GM12878 (cell line): ENCODE data around the gene GALC. TPM values are rescaled to one million over a fixed set of nuclear protein-coding genes. Genes with fewer than 3 reads are reported as not detected.

ENCODE experiments used
- CUX1 ChIP-seq: IDR thresholded peaks from 2 replicates; pipeline ENCODE4 v1.6.1; 2012; ENCODE audit warnings: improper control_type of control experiment, low read depth, low read length; ENCODE audit not compliant: insufficient replicate concordance
- FOXK2 ChIP-seq: fragments of 450-650 bp; IDR thresholded peaks from 2 replicates; pipeline ENCODE4 v1.6.1; 2017; ENCODE audit warnings: mild to moderate bottlenecking, moderate library complexity
- KAT2A ChIP-seq: conservative IDR thresholded peaks from 2 replicates; pipeline ENCODE4 v1.6.1; 2011; ENCODE audit warnings: low read depth, low read length; ENCODE audit not compliant: control insufficient read depth
- KDM1A ChIP-seq: fragments of 200-600 bp; sonication (generic); IDR thresholded peaks from 2 replicates; pipeline ENCODE4 v1.6.1; 2016; ENCODE audit warnings: borderline replicate concordance
- KLF5 ChIP-seq: fragments of 450-650 bp; IDR thresholded peaks from 2 replicates; pipeline ENCODE4 v1.6.1; 2014; ENCODE audit warnings: mild to moderate bottlenecking; ENCODE audit not compliant: partially characterized antibody
- MYB ChIP-seq: fragments of 150-350 bp; IDR thresholded peaks from 2 replicates; pipeline ENCODE4 v1.6.1; 2014; ENCODE audit warnings: mild to moderate bottlenecking, low read depth, low read length, borderline replicate concordance
- REST ChIP-seq: IDR thresholded peaks from 2 replicates; pipeline ENCODE4 v1.6.1; 2012; ENCODE audit warnings: mild to moderate bottlenecking, low read depth, low read length
- WRNIP1 ChIP-seq: IDR thresholded peaks from 2 replicates; pipeline ENCODE4 v1.6.1; 2011; ENCODE audit warnings: low read depth, low read length, improper control_type of control experiment, borderline replicate concordance
- ZBTB4 ChIP-seq: fragments of 450-650 bp; formaldehyde crosslinking; IDR thresholded peaks from 2 replicates; pipeline ENCODE4 v1.4.0; 2022; ENCODE audit warnings: mild to moderate bottlenecking, moderate library complexity
- ZNF24 ChIP-seq: fragments of 450-650 bp; IDR thresholded peaks from 2 replicates; pipeline ENCODE4 v1.6.1; 2017; ENCODE audit warnings: antibody characterized with exemption, mild to moderate bottlenecking
- ZNF592 ChIP-seq: fragments of 450-650 bp; IDR thresholded peaks from 2 replicates; pipeline ENCODE4 v1.6.1; 2017; ENCODE audit warnings: mild to moderate bottlenecking, moderate library complexity
- ZZZ3 ChIP-seq: IDR thresholded peaks from 2 replicates; pipeline ENCODE4 v1.6.1; 2011; ENCODE audit warnings: low read depth; ENCODE audit not compliant: control insufficient read depth, insufficient read length
- polyA plus RNA-seq, 11 experiments: library from polyadenylated mRNA; depleted of rRNA in 4 of 11; unstranded in 6 of 11; stranded (reverse) in 5 of 11; fragments of >200 nt; fragmentation: Nextera tagmentation in 4 of 11; fragmentation: Illumina TruSeq in 1 of 11; extraction: Ambion mirVana in 4 of 11; extraction: Trizol in 1 of 11; gene quantifications; 1 replicate in 1 of 11; 2 replicates in 10 of 11; pipeline versions ENCODE4 v1.2.1 to v1.2.3, GENCODE V29; 2011 to 2016; ENCODE audit warnings: inconsistent platforms in 2 of 11, missing spikeins in 2 of 11, low read depth in 1 of 11
- total RNA-seq, 4 experiments: library from RNA; depleted of rRNA in 3 of 4; stranded (reverse); fragments of >200 nt in 3 of 4; fragmentation: Illumina TruSeq in 1 of 4; extraction: Trizol in 1 of 4; gene quantifications; 2 replicates each; pipeline versions ENCODE4 v1.2.1 to v1.2.3, GENCODE V29; 2013 to 2021

Gene GALC
- total and polyA plus RNA-seq, 10 of the 15 experiments (the other 5 are each of a cell fraction or from before 2014, with no cell fraction given), result 1.3 to 14.0 (median 4.5) TPM

- TF ChIP-seq KDM1A, result no peak
- peak; percentile 43 for TF ChIP-seq CUX1
- no peak for TF ChIP-seq ZBTB4
- TF ChIP-seq REST, result no peak
- no peak for TF ChIP-seq KLF5
- TF ChIP-seq MYB, result no peak
- TF ChIP-seq FOXK2, result no peak
- peak; percentile 62 for TF ChIP-seq ZNF24
- no peak for TF ChIP-seq ZZZ3
- TF ChIP-seq WRNIP1, result no peak
- no peak for TF ChIP-seq ZNF592
- TF ChIP-seq KAT2A, result no peak
Measured at GRCh38 chr14:88005978-88006851, 13.2 kb upstream of the GALC start (continued).
